PC-3 (cell line): Measurements from ENCODE around the gene NDUFS2. TPM values are rescaled to one million over a fixed set of nuclear protein-coding genes. Genes with fewer than 3 reads are reported as not detected.

ENCODE experiments used
- ATAC-seq: fragments of 200-7000 bp; cut with Tn5 transposase; 2 replicates; pipeline ENCODE4 v1.9.1; 2020; ENCODE audit warnings: mild to moderate bottlenecking, moderate library complexity
- BruUV-seq: library from RNA; stranded (reverse); fragments of 400-500 nt; replicated peaks from 2 replicates; lab custom pipeline; 2021; lab: Mats Ljungman, UMichigan
- CTCF ChIA-PET: fragments of 300-600 bp; sonication (Branson Sonifier 250); formaldehyde crosslinking; loops from one replicate; lab custom pipeline; 2022; ENCODE audit warnings: antibody characterized with exemption; lab: Charles Lee
- POLR2A ChIA-PET: fragments of 300-600 bp; sonication (Branson Sonifier 250); formaldehyde crosslinking; loops from one replicate; lab custom pipeline; 2022; ENCODE audit warnings: antibody characterized with exemption; ENCODE audit not compliant: unreplicated experiment; lab: Charles Lee
- DNase-seq: peaks from one replicate; pipeline ENCODE4 v3.0.0-alpha.2; 2015
- H2AFZ ChIP-seq: fragments of 300-600 bp; sonication (generic); 2 replicates; pipeline ENCODE4 v1.6.0; 2016; ENCODE audit warnings: antibody characterized with exemption, low read length
- H3F3A ChIP-seq: fragments of 300-600 bp; sonication (generic); one replicate; pipeline ENCODE4 v1.6.0; 2017; ENCODE audit warnings: antibody characterized with exemption, low read length, control low read depth, mild to moderate bottlenecking; ENCODE audit not compliant: unreplicated experiment
- H3K27ac ChIP-seq: fragments of 300-600 bp; sonication (generic); 2 replicates; pipeline ENCODE4 v1.5.1; 2016; ENCODE audit warnings: mild to moderate bottlenecking, low read length
- H3K27me3 ChIP-seq: fragments of 300-600 bp; sonication (generic); 2 replicates; pipeline ENCODE4 v1.6.1; 2016; ENCODE audit warnings: low read length, mixed read lengths
- H3K36me3 ChIP-seq: fragments of 300-600 bp; sonication (generic); 2 replicates; pipeline ENCODE4 v1.6.1; 2016; ENCODE audit warnings: low read depth, mixed run types, low read length, mixed read lengths
- H3K4me1 ChIP-seq: fragments of 300-600 bp; sonication (generic); 2 replicates; pipeline ENCODE4 v1.5.1; 2016; ENCODE audit warnings: low read length; ENCODE audit not compliant: insufficient read depth
- H3K4me2 ChIP-seq: fragments of 300-600 bp; sonication (generic); 2 replicates; pipeline ENCODE4 v1.6.0; 2016; ENCODE audit warnings: low read length
- H3K4me3 ChIP-seq: fragments of 300-600 bp; sonication (generic); 2 replicates; pipeline ENCODE4 v1.5.1; 2016; ENCODE audit warnings: mild to moderate bottlenecking, low read length, mixed read lengths
- H3K79me2 ChIP-seq: fragments of 300-600 bp; sonication (generic); 2 replicates; pipeline ENCODE4 v1.6.1; 2017; ENCODE audit warnings: low read length, mixed read lengths
- H3K9ac ChIP-seq: fragments of 300-600 bp; sonication (generic); 2 replicates; pipeline ENCODE4 v1.6.0; 2016; ENCODE audit warnings: mild to moderate bottlenecking, low read length
- H3K9me2 ChIP-seq: fragments of 300-600 bp; sonication (generic); replicated peaks from 2 replicates; pipeline ENCODE4 v1.6.1; 2016; ENCODE audit warnings: mixed run types, low read length, mixed read lengths
- H3K9me3 ChIP-seq: fragments of 300-600 bp; sonication (generic); 2 replicates; pipeline ENCODE4 v1.6.1; 2016; ENCODE audit warnings: low read length, mixed read lengths
- H4K20me1 ChIP-seq: fragments of 300-600 bp; sonication (generic); 2 replicates; pipeline ENCODE4 v1.6.1; 2016; ENCODE audit warnings: low read length, mixed read lengths
- EZH2 ChIP-seq: fragments of 300-600 bp; sonication (generic); IDR thresholded peaks from one replicate; pipeline ENCODE4 v1.6.1; 2017; ENCODE audit warnings: antibody characterized with exemption, mild to moderate bottlenecking, low read length; ENCODE audit not compliant: unreplicated experiment
- EZH2phosphoT487 ChIP-seq: fragments of 300-600 bp; sonication (generic); IDR thresholded peaks from 2 replicates; pipeline ENCODE4 v1.6.1; 2018; ENCODE audit warnings: mild to moderate bottlenecking, antibody characterized with exemption, low read length, borderline replicate concordance
- intact Hi-C: fragments of 100-400 bp; cut with micrococcal nuclease; formaldehyde crosslinking; loops from 2 replicates; pipeline ENCODE4 v1.9.0; 2023
- total RNA-seq: library from RNA; depleted of rRNA; stranded (reverse); fragments of >200 nt; gene quantifications from 2 replicates; pipeline ENCODE4 v1.2.3, GENCODE V29; 2014
- TF ChIP-seq, protein P1 (sequence below): fragments of 300-600 bp; sonication (generic); conservative IDR thresholded peaks from 2 replicates; pipeline ENCODE4 v1.5.1; 2017; ENCODE audit warnings: antibody characterized with exemption, low read depth, mild to moderate bottlenecking, low read length

NDUFS2 gene
- total RNA-seq, 1 experiment from 2014 or later = 168 TPM

DNA sequence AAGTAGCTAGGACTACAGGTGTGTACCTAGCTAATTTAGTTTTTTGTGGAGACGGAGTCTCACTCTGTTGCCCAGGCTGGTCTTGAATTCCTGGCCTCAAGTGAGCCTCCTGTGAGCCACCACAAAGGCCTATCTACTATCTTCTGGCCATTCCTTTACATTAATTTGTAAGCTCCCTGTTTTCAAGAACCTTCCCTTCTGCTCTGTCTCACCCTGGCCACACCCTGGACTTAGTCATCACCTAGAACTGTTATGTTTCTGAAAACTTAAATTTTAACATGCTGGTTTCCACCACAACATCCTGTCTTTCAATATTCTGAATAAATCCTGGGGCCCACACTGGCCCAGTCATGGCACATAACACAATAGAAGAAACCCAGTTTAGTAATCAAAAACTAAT is 20.0 kb upstream of the NDUFS2 start:
- Histone ChIP-seq H4K20me1 (no peaks in the 10 kb centered on the region), H3K4me3 (no peak overlapping the region), H3K27ac (peak overlapping the region; percentile 54), H3K4me2 (peak overlapping the region; percentile 18), H2AFZ (peak overlapping the region; percentile 42), H3K9ac (no peak overlapping the region), H3K36me3 (no peaks in the 10 kb centered on the region), H3K4me1 (peaks cover 22% of the 10 kb centered on the region), H3K79me2 (peaks cover under 1% of the 10 kb centered on the region), H3F3A (no peaks in the 10 kb centered on the region), H3K27me3 (no peaks in the 10 kb centered on the region), H3K9me3 (no peaks in the 10 kb centered on the region), H3K9me2 (no peaks in the 10 kb centered on the region)
- DNase-seq = peak; percentile 77
- ATAC-seq = peak; percentile 78
- no TSS peak for BruUV-seq
- ChIA-PET CTCF (interaction anchor here (0.6 to 1.5 kb wide), 4 partner anchors 9 to 200 kb away, joined by 3 to 11 read pairs (median 3); partner anchors contain the start of genes NDUFS2 and TOMM40L), POLR2A (interaction anchor here (0.5 to 1.0 kb wide), 4 partner anchors 10 to 230 kb away, joined by 3 to 12 read pairs (median 3); no protein-coding TSS in a partner anchor)
- intact Hi-C loops = loop anchor here (10.0 kb wide), 1 partner anchor 563 kb away; the partner anchor contains the start of gene DUSP12
- TF ChIP-seq, protein P1, sequence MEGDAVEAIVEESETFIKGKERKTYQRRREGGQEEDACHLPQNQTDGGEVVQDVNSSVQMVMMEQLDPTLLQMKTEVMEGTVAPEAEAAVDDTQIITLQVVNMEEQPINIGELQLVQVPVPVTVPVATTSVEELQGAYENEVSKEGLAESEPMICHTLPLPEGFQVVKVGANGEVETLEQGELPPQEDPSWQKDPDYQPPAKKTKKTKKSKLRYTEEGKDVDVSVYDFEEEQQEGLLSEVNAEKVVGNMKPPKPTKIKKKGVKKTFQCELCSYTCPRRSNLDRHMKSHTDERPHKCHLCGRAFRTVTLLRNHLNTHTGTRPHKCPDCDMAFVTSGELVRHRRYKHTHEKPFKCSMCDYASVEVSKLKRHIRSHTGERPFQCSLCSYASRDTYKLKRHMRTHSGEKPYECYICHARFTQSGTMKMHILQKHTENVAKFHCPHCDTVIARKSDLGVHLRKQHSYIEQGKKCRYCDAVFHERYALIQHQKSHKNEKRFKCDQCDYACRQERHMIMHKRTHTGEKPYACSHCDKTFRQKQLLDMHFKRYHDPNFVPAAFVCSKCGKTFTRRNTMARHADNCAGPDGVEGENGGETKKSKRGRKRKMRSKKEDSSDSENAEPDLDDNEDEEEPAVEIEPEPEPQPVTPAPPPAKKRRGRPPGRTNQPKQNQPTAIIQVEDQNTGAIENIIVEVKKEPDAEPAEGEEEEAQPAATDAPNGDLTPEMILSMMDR = no peak
- no peak for TF ChIP-seq EZH2
- TF ChIP-seq EZH2phosphoT487 = no peak

DNA sequence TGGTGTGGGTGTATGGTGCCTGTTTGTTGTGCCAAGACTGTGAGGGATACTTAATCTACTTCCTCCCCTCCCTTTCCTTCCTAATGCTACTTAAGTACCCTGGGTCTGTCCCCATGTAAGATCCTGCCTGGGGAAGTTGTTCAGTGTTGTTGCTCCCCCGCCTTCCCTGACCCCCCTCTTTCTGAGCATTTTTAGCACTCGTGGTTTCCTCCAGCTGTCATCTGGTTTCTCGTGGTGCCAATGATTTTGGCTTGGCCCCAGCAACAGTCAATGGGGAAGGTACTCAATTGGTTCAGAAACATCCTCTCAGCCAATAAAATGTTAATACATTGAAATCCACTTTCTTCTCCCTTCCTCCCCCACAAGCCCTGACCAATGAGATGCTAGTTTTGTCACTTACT is 16.9 kb upstream of the NDUFS2 start:
- H3K9me3 ChIP-seq = no peaks in the 10 kb centered on the region
- no peaks in the 10 kb centered on the region for H3K79me2 ChIP-seq
- TF ChIP-seq EZH2phosphoT487 (no peak), EZH2 (no peak)
- TF ChIP-seq, protein P1 = no peak
- no peak overlapping the region for H3K27ac ChIP-seq
- DNase-seq (no peak), ATAC-seq (no peak)
- H3K4me1 ChIP-seq = peaks cover 15% of the 10 kb centered on the region
- no peak overlapping the region for H3K4me3 ChIP-seq
- no peaks in the 10 kb centered on the region for H4K20me1 ChIP-seq
- H3K4me2 ChIP-seq = no peak overlapping the region
- no peak overlapping the region for H2AFZ ChIP-seq
- BruUV-seq = no TSS peak
- ChIA-PET CTCF (no interaction called here), POLR2A (interaction anchor here (0.6 kb wide), 1 partner anchor 32 kb away, joined by 6 read pairs; no protein-coding TSS in a partner anchor)
- intact Hi-C loops = loop anchor here (10.0 kb wide), 1 partner anchor 560 kb away; the partner anchor contains the start of gene DUSP12
- no peaks in the 10 kb centered on the region for H3K27me3 ChIP-seq
- H3F3A ChIP-seq = no peaks in the 10 kb centered on the region
- no peaks in the 10 kb centered on the region for H3K36me3 ChIP-seq
- no peak overlapping the region for H3K9ac ChIP-seq
- H3K9me2 ChIP-seq = no peaks in the 10 kb centered on the region

DNA sequence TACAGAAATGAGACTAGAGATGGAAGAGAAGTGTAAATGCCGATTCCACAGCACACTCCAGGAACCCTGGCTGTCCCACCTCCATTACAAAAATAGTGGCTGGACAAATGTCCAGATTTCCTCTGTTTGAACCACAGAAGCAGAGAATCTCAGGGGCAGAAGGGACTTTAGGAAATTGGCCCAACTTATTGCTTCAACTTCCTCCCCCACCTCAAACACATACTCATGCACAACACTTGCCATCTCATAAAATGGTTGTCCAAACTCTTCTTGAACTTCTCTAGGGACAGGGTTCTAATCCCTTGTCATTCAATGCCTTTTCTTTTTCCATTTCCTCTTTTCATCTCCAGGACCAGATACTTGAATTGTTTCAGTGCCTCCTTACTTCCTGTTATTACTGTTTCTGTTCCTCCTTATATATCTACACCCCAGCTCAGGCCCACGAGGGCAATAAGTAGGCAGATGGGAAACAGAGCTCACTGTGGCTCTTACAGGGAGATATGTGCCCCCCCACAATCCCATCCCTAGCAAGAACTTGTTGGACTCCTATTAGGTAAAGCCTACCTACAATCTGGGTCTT is 16.3 kb upstream of the NDUFS2 start:
- Histone ChIP-seq H3K4me2 (no peak overlapping the region), H4K20me1 (no peaks in the 10 kb centered on the region), H3K4me1 (peaks cover 15% of the 10 kb centered on the region), H3K9ac (no peak overlapping the region), H2AFZ (no peak overlapping the region), H3K9me3 (no peaks in the 10 kb centered on the region), H3K27ac (no peak overlapping the region), H3K79me2 (no peaks in the 10 kb centered on the region), H3F3A (no peaks in the 10 kb centered on the region), H3K4me3 (no peak overlapping the region), H3K27me3 (no peaks in the 10 kb centered on the region), H3K36me3 (no peaks in the 10 kb centered on the region), H3K9me2 (no peaks in the 10 kb centered on the region)
- no peak for ATAC-seq
- POLR2A ChIA-PET = interaction anchor here (0.6 kb wide), 1 partner anchor 33 kb away, joined by 6 read pairs; no protein-coding TSS in a partner anchor
- CTCF ChIA-PET = no interaction called here
- no peak for DNase-seq
- intact Hi-C loops = loop anchor here (10.0 kb wide), 1 partner anchor 559 kb away; the partner anchor contains the start of gene DUSP12
- no peak for TF ChIP-seq EZH2
- TF ChIP-seq, protein P1 = no peak
- no TSS peak for BruUV-seq
